ENCODE measurements around the gene CYFIP1.
A peak's percentile ranks its signal among the peaks of the same experiment; 100 is the strongest.

Gene CYFIP1

DNA sequence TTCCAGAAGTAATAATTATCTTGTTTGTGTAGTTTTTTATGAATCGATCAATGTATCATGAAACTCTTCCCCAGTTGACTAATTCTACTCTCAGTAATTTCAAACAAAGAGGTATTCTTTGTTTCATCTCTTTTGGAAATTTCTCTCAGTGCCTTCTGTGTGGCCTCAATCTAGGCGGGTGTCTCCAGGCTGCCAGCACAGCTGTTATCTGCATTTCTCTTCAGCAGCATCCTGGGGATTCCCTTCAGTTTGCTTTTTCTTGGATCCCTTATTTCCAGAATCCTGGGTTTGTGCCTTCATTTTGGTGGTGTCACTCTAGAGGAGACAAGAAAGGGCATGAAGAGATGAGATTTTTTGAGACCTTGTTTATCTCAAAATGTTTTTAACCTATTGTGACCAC, 119.0 kb downstream of the CYFIP1 start:
- DNase-seq = no peak

DNA sequence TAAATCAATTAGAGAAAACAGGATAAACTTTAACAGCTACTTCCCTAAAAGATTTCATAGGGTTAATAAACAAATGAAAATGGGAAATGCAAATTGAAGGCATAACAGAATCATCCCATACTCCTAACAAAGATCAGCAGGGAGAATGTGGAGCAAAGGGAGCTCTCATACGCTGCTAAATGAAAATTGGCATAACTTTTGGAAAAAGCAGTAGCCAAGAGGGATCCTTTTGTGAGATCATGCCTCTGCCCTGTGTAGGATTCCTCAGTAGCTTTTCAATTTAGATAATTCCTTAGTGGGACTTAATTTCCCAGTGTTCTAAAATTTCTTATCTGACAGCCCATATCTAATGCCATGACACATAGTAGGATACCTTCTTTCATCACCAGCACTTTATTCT, 123.5 kb downstream of the CYFIP1 start:
- no peak for DNase-seq

DNA sequence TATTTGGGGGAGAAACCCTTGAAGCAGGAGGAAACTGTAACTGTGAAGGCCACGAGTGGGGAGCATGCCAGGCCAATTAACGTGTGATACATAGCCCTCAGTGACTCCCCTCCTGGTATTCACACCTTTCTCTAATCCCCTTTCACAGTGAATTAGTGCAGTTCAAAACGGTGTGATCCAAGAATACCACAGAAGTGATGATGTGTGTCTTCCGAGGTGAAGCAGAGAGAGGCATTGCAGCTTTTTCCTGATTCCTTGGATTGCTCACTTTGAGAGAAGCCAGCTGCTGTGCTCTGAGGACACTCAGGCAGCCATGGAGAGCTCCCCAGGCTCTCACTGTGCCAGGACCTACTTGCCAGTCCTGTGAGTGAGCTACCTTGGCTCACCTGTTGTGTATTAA, 124.4 kb downstream of the CYFIP1 start:
- no peak for DNase-seq

DNA sequence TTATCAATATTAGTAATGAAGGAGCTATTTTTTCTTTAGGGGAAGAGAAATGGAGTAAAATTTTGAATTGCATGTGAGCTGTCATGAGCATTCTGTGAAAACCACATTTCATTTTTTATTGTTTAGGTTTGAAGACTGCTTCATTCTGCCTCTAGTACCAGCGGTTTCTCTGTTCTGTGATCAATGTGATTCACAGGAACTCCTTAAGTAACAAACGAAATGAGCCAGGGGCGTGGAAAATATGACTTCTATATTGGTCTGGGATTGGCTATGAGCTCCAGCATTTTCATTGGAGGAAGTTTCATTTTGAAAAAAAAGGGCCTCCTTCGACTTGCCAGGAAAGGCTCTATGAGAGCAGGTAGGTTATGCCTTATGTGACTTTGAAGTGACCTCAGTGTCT, 128.7 kb downstream of the CYFIP1 start:
- no peak for DNase-seq

DNA sequence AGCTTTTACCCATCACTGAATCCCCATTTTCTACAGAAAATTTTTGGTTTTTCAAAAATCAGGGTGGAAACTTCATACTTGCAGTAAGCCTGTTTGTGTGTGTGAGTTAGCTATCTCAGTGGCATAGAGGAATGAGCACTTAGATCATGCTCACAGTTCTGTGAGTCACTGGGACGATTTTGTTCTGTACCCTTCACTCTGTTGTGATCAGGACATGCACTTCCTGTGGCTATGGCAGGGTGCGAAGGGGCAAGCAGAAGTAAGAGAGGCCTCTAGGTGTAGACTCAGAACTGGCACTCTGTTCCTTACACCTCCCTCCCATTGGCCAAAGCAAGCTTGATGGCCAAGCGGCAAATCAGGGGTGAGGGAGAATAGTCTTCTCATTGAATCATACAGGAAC, 130.1 kb downstream of the CYFIP1 start:
- DNase-seq = no peak

- no peak for DNase-seq
Measured at GRCh38 chr15:22846073-22846472, 134.1 kb downstream of the CYFIP1 start.

GRCh38 chr15:22845289-22845900, 134.8 kb downstream of the CYFIP1 start:
- DNase-seq = no peak

DNA sequence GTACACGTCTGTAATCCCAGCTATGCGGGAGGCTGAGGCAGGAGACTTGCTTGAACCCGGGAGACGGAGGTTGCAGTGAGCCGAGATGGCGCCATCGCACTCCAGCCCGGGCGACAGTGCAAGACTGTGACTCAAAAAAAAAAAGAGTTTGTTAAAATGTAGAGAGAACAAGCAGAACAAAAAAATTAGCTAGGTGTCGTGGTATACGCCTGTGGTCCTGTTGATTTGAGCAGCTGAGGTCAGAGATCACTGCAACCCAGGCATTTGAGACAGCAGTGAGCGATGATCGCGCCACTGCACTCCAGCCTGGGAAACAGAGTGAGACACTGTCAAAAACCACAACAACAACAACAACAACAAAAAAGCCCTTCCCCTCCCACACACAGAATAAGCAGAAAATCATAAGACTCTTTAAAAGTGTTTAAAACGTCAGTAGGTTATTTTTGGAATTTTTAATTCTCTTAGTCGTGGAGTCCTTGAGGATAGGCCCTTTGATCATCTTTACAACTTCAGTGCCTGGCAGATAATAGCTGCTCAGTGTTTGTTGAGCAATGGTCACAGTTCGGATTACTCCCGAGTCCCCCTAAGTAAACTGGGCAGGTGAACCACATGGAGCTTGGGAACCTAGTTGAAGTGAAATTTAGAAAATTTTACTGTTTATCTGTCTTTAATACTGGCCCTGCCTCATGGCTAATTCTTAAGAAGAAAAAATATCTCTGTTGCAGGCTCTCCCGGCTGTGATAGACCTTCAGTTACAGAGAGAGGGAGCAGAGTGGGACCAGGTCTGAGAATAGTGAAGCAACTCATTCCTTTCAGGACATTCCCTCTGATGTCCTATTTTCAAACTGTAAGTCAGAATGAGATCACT, 135.5 kb downstream of the CYFIP1 start:
- DNase-seq = no peak

GRCh38 chr15:22839046-22839695, 141.0 kb downstream of the CYFIP1 start:
- DNase-seq = no peak

DNA sequence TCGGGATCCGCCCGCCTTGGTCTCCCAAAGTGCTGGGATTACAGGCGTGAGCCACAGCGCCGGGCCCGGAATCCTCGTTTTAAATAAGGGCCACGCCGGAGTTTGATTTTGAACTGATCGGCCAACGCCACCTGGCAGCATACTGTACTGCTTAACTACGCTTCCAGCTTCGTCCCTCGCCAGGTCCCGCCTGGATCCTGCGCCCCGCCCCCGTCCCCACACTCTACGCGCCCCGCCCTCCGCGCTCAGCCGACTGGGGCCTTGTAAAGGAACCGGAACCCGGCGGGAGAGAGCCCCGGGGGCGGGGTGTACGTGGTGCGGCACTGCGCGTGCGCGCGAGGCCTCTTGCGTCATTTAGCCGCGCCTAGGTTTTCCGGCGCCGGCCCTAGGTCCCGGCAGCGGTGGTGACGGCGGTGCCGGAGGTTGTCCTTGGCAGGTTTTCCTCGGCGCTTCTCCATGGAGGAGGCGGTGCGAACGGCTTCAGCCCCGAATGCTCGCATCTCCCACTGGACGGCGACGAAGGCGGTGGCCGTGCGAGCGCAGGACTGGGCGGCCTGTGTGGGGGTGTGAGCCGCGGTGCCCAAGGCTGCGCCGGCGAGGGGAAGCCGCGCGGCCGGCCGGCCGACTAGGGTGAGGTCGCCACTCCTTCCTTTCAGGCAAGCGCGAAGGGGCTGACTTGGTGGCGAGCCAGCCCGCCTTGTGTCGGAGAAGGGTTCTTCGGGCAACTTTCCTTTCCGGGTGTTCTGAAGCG, 141.7 kb downstream of the CYFIP1 start, which contains the start of gene NIPA2:
Gene NIPA2 (plus strand): TSS at position 375 of the 751 bp plus-strand sequence. CDS start 13,066 bp downstream, outside the sequence.
- peak; percentile 93 to 98 for DNase-seq

DNA sequence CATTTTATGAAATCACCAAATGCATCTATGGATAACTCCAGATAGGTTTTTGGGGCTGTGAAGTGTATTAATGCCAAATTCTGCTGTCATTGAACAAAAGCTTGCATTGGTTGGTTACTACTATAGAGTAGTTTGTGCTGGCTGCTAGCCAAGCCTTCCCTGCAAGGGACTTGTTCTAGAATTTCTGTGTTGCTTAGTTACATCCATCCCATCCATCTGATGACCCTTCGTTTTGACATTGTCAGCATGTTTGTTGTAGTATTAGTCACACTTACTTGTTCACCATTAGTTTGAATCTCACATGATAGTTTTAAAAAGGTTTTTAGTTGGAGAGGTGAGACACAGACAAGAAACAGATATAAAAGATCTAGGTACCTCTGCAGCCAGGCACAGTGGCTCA, 148.7 kb downstream of the CYFIP1 start:
- DNase-seq = no peak

- DNase-seq = no peak
Measured at GRCh38 chr15:22827125-22827524, 153.0 kb downstream of the CYFIP1 start.

DNA sequence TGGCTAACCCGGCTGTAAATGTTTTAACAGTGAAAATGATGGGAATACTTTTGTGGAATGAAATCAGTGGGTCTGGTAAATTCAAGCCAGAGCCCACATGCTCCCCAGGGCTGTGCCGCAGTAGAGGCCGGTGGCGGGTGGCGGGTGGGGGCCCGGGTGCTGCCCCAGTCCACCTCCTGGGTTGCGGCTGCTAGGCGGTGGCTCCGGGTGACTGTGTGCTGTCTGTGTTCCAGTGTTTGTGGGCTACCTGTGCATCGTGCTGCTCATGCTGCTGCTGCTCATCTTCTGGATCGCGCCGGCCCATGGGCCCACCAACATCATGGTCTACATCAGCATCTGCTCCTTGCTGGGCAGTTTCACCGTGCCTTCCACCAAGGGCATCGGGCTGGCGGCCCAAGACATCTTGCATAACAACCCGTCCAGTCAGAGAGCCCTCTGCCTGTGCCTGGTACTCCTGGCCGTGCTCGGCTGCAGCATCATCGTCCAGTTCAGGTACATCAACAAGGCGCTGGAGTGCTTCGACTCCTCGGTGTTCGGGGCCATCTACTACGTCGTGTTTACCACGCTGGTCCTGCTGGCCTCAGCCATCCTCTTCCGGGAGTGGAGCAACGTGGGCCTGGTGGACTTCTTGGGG, 156.6 kb downstream of the CYFIP1 start:
- no peak for DNase-seq

DNA sequence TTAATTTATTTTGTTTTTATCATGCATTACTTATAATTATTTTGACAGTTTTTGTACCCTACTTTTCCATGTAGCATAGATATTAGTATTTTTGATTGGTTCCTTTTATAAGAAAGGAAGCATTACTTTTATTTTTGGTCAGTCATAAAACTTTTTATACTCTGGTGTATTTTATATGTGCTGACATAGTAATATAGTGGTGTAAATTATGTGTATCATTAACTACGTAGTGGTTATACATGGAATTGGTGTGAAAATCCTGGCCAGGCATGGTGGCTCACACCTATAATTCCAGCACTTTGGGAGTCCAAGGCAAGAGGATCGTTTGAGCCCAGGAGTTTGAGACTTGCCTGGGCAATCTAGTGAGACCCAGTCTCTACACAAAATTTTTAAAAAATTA, 160.5 kb downstream of the CYFIP1 start:
- DNase-seq = no peak
